ENCODE results near the gene RASSF8. TPM values are rescaled to one million over a fixed set of nuclear protein-coding genes. Genes with fewer than 3 reads are reported as not detected.

The RASSF8 gene
- total RNA-seq, 3 donors from 2014 or later: 3.2 to 109 (median 8.0) TPM

DNA sequence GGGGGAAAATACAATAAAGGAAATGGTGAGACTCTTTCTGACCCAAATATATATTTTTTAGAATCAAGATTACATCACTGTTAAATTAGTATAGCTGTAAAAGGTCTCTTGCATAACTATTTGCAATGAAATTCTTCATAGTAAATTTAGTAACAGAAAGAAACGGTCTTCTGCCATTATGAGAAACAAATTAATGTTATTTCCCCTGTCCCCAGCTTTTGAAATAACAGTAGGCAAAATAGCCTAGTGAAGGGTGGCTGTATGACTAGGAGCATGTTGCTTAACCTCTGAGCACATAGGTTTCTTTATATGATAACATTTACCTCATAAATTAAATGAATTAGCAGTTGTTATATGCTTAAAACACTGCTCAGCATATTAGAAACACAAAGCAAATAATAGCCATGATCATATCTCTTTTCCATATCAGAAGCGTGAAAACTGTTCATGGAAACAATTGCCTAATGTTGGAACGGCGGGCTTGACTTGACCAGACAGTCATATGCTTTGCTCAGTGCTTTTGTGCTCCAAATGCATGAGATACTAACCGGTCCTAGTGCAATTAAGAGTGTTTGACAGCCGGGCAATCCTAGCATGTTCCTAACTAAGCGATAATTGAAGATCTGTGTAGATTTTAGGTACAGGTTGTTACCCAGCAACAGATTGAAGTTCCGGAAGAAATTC is 142.3 kb downstream of the RASSF8 start:
- intact Hi-C loops (cut with DNase I, micrococcal nuclease): no loop called here
- Histone ChIP-seq H3K36me3 (ENCODE audit: low read depth) (no peaks in the 10 kb centered on the region), H3K4me1 (ENCODE audit: low read depth) (peaks cover 4% of the 10 kb centered on the region), H3K9me3 (no peaks in the 10 kb centered on the region), H3K4me3 (no peak overlapping the region)
- ATAC-seq: no peak
- TF ChIP-seq, protein P1, sequence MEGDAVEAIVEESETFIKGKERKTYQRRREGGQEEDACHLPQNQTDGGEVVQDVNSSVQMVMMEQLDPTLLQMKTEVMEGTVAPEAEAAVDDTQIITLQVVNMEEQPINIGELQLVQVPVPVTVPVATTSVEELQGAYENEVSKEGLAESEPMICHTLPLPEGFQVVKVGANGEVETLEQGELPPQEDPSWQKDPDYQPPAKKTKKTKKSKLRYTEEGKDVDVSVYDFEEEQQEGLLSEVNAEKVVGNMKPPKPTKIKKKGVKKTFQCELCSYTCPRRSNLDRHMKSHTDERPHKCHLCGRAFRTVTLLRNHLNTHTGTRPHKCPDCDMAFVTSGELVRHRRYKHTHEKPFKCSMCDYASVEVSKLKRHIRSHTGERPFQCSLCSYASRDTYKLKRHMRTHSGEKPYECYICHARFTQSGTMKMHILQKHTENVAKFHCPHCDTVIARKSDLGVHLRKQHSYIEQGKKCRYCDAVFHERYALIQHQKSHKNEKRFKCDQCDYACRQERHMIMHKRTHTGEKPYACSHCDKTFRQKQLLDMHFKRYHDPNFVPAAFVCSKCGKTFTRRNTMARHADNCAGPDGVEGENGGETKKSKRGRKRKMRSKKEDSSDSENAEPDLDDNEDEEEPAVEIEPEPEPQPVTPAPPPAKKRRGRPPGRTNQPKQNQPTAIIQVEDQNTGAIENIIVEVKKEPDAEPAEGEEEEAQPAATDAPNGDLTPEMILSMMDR (IDR thresholded peaks at IDR 0.05): no peak
- DNase-seq: no peak

DNA sequence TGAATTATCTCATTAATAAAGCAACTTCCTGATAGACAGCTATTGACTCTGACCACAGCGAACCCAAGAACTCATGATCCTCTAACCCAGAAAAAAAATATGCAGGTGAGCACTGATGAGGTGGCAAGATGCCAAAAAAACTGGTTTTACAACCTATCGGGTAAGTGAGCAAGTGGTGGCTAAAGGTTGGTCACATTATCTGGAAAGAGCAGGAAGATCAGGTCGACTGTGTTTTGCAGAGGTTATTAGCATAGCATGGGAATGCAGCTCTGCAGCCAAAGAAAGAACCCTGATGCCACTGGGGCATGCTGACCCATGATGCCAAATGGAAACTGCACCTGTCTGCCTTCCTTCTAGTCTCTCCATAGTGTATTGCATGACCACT is 142.9 kb downstream of the RASSF8 start:
- peak; percentile 90 for ATAC-seq

DNA sequence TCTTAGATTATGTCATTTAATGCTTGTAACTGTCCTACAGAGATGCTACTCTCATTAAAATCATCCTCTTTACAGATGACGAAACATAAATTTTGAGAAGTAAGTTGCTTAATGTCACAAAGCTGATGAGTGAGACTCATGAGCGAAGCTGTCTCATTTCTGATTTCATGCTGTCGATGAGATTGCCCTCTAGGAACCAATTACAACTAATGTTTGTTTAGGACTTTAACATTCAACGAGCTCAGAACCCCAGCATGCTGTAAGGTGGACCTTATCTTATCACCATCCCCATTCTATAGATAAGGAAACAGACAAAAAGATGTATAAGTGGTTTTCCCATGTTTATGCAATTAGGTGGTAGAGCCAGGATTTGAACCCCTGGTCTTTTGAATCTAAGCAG is 143.3 kb downstream of the RASSF8 start:
- Histone ChIP-seq H3K36me3 (ENCODE audit: low read depth) (no peaks in the 10 kb centered on the region), H3K9me3 (no peaks in the 10 kb centered on the region), H3K4me1 (ENCODE audit: low read depth) (peaks cover 4% of the 10 kb centered on the region), H3K4me3 (no peak overlapping the region)
- ATAC-seq: no peak
- TF ChIP-seq, protein P1 (IDR thresholded peaks at IDR 0.05): no peak
- intact Hi-C loops (cut with DNase I, micrococcal nuclease): no loop called here
- DNase-seq: no peak

More for the DNA sequence above, 142.9 kb downstream of the RASSF8 start:
- no peaks in the 10 kb centered on the region for H3K9me3 ChIP-seq
- DNase-seq: peak in 1 of 3 donors; percentile 86
- H3K36me3 ChIP-seq (ENCODE audit: low read depth): no peaks in the 10 kb centered on the region
- H3K4me3 ChIP-seq: no peak overlapping the region
- TF ChIP-seq, protein P1 (IDR thresholded peaks at IDR 0.05): no peak
- intact Hi-C loops (cut with DNase I, micrococcal nuclease): no loop called here
- peaks cover 4% of the 10 kb centered on the region for H3K4me1 ChIP-seq (ENCODE audit: low read depth)

DNA sequence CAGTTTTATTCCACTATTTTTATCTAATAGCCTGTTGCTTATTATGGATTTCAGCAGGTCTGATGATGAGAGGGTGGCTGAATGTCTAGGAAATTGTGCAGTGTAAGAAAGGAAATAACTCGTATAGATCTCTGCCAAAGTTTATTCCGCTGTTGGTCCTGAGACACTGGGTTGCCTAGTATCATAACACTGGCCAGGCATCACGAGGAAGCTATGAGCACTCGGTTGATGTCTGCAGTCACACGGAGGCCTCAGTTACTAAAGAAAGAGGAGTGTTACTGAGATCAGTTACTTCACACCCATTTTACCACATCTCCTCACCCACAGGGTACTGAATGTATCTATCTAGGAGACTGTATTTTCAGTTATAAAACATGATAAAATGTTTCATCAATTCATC is 144.5 kb downstream of the RASSF8 start:
- intact Hi-C loops (cut with DNase I, micrococcal nuclease): no loop called here
- Histone ChIP-seq H3K9me3 (no peaks in the 10 kb centered on the region), H3K36me3 (ENCODE audit: low read depth) (no peaks in the 10 kb centered on the region), H3K4me3 (no peak overlapping the region), H3K4me1 (ENCODE audit: low read depth) (peaks cover 4% of the 10 kb centered on the region)
- no peak for ATAC-seq
- TF ChIP-seq, protein P1 (IDR thresholded peaks at IDR 0.05): no peak
- DNase-seq: no peak

DNA sequence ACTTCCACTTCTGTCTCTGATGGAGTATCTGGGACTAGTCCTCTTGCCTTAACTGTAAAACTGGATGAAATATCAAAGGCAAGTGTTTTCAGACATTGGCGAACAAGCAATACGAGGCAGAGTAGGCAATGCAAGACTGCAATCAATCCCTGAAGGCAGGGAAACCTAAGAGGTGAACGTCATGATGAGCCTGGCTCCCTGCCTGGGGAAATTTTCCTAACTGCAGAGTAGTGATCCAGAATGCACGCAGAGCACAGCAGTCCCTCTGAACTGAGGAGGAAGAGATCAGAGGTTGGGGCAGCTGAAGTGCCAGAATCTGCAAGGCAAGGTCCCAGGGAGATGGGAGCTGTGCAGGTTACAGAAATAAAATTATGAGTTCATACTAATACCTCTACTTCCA is 147.9 kb downstream of the RASSF8 start:
- TF ChIP-seq, protein P1 (IDR thresholded peaks at IDR 0.05): no peak
- intact Hi-C loops (cut with DNase I, micrococcal nuclease): no loop called here
- ATAC-seq: no peak

More for the DNA sequence above, 147.9 kb downstream of the RASSF8 start:
- Histone ChIP-seq H3K9me3 (no peaks in the 10 kb centered on the region), H3K4me3 (no peak overlapping the region), H3K36me3 (ENCODE audit: low read depth) (no peaks in the 10 kb centered on the region), H3K4me1 (ENCODE audit: low read depth) (peaks cover under 1% of the 10 kb centered on the region)
- no peak for DNase-seq
